ENCODE results near the gene NUP205. TPM values are rescaled to one million over a fixed set of nuclear protein-coding genes. Genes with fewer than 3 reads are reported as not detected.

The NUP205 gene
- total RNA-seq, 1 donor from 2014 or later = 93.1 TPM

- Mint-ChIP-seq H3K27ac (no peak overlapping the region), H3K9me3 (ENCODE audit: low read depth) (no peaks in the 10 kb centered on the region), H3K4me1 (ENCODE audit: low read depth) (no peaks in the 10 kb centered on the region), H3K4me3 (ENCODE audit: low read depth) (no peak overlapping the region), H3K36me3 (ENCODE audit: insufficient read depth) (no peaks in the 10 kb centered on the region), H3K27me3 (no peaks in the 10 kb centered on the region)
- TF ChIP-seq CTCF (IDR thresholded peaks at IDR 0.05; ENCODE audit: unreplicated experiment) = no peak
- DNase-seq (ENCODE audit: low spot score, unreplicated experiment) = no peak
Observed at GRCh38 chr7:135527025-135527424, 30.7 kb upstream of the NUP205 start.

- no peaks in the 10 kb centered on the region for H3K4me1 Mint-ChIP-seq (ENCODE audit: low read depth)
- H3K9me3 Mint-ChIP-seq (ENCODE audit: low read depth) = no peaks in the 10 kb centered on the region
- DNase-seq (ENCODE audit: low spot score, unreplicated experiment) = no peak
- no peak for TF ChIP-seq CTCF (IDR thresholded peaks at IDR 0.05; ENCODE audit: unreplicated experiment)
- H3K4me3 Mint-ChIP-seq (ENCODE audit: low read depth) = no peak overlapping the region
- no peaks in the 10 kb centered on the region for H3K27me3 Mint-ChIP-seq
- no peaks in the 10 kb centered on the region for H3K36me3 Mint-ChIP-seq (ENCODE audit: insufficient read depth)
- H3K27ac Mint-ChIP-seq = no peak overlapping the region
Observed at GRCh38 chr7:135536150-135536549, 21.6 kb upstream of the NUP205 start.

- Mint-ChIP-seq H3K9me3 (ENCODE audit: low read depth) (no peaks in the 10 kb centered on the region), H3K4me3 (ENCODE audit: low read depth) (no peak overlapping the region), H3K27ac (no peak overlapping the region), H3K27me3 (no peaks in the 10 kb centered on the region), H3K36me3 (ENCODE audit: insufficient read depth) (no peaks in the 10 kb centered on the region), H3K4me1 (ENCODE audit: low read depth) (no peaks in the 10 kb centered on the region)
- TF ChIP-seq CTCF (IDR thresholded peaks at IDR 0.05; ENCODE audit: unreplicated experiment) = no peak
- DNase-seq (ENCODE audit: low spot score, unreplicated experiment) = no peak
Observed at GRCh38 chr7:135537453-135537852, 20.3 kb upstream of the NUP205 start.

GRCh38 chr7:135537905-135538304 is 19.8 kb upstream of the NUP205 start:
- TF ChIP-seq CTCF (IDR thresholded peaks at IDR 0.05; ENCODE audit: unreplicated experiment) = no peak
- Mint-ChIP-seq H3K36me3 (ENCODE audit: insufficient read depth) (no peaks in the 10 kb centered on the region), H3K27me3 (no peaks in the 10 kb centered on the region), H3K9me3 (ENCODE audit: low read depth) (no peaks in the 10 kb centered on the region), H3K4me3 (ENCODE audit: low read depth) (no peak overlapping the region), H3K27ac (no peak overlapping the region), H3K4me1 (ENCODE audit: low read depth) (no peaks in the 10 kb centered on the region)
- no peak for DNase-seq (ENCODE audit: low spot score, unreplicated experiment)

- no peaks in the 10 kb centered on the region for H3K9me3 Mint-ChIP-seq (ENCODE audit: low read depth)
- no peaks in the 10 kb centered on the region for H3K27me3 Mint-ChIP-seq
- DNase-seq (ENCODE audit: low spot score, unreplicated experiment) = no peak
- H3K4me1 Mint-ChIP-seq (ENCODE audit: low read depth) = no peaks in the 10 kb centered on the region
- no peak overlapping the region for H3K27ac Mint-ChIP-seq
- TF ChIP-seq CTCF (IDR thresholded peaks at IDR 0.05; ENCODE audit: unreplicated experiment) = no peak
- no peak overlapping the region for H3K4me3 Mint-ChIP-seq (ENCODE audit: low read depth)
- H3K36me3 Mint-ChIP-seq (ENCODE audit: insufficient read depth) = no peaks in the 10 kb centered on the region
Observed at GRCh38 chr7:135538376-135538775, 19.3 kb upstream of the NUP205 start.

All from progenitor cell of endocrine pancreas (in vitro differentiated cells).